GM23338 (cell line): ENCODE results near the gene NBPF1.

ENCODE experiments used
- EZH2 ChIP-seq: fragments of 200-600 bp; sonication (generic); IDR thresholded peaks from one replicate; pipeline ENCODE4 v1.8.0; 2017; ENCODE audit warnings: antibody characterized with exemption, mild to moderate bottlenecking, low read depth; ENCODE audit not compliant: unreplicated experiment
- JUNB ChIP-seq: IDR thresholded peaks from one replicate; pipeline ENCODE4 v1.6.1; 2016; ENCODE audit warnings: antibody characterized with exemption; ENCODE audit not compliant: unreplicated experiment

DNA sequence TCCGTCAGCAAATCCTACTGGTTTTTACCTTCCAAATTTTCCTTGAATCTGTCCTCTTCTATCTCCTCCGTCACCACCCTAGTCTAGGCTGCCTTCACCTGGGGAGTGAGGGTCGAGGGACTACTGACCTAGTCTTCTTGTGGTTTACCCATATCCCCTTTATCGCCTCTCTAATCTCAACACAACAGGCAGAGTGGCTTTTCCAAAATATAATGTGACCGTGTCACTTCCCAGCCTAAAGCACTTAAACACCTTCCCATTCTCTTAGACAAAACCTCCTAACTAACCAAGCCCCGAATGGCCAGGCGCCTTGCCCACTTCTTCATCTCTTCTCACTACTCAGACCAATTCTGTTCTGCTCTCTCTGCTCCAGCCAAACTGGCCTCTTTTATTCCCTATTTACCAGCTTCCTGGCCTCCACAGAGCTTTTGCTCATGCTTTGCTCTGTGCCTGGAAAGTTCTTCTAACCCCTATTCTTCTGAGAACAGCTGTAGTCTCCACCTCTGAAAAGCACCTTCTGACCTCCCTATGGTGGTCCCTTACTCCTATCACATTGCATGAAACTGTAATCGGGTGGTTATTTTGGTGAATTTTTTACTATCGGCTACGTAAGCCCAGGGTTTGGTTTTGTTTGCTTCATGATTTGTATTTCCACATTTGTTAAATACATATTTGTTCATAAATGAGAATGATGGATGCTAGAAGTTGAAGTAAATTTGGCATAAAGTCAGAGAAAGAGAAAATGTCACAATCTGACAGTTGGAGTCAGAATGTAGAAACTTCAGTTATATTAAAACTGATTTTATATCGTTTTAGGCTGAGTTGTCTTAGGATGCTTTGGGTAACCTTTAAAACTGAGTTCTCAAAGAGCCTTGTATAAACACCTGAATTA, 1.2 kb upstream of the NBPF1 start:
- TF ChIP-seq EZH2 = peak; percentile 49
- TF ChIP-seq JUNB = no peak
